GM12878 (cell line): Measurements from ENCODE around the gene HIVEP2. TPM values are rescaled to one million over a fixed set of nuclear protein-coding genes. Genes with fewer than 3 reads are reported as not detected.
A peak's percentile ranks its signal among the peaks of the same experiment; 100 is the strongest.

Experiments used
- ATAC-seq: fragments of 200-7000 bp; cut with Tn5 transposase; 3 replicates; pipeline ENCODE4 v1.9.1; 2020; ENCODE audit warnings: mild to moderate bottlenecking, moderate library complexity
- BruUV-seq: library from RNA; stranded (reverse); fragments of 400-500 nt; replicated peaks from 2 replicates; lab custom pipeline; 2021; lab: Mats Ljungman, UMichigan
- CTCF ChIA-PET: fragments of 300-600 bp; sonication (Branson Sonifier 250); formaldehyde crosslinking; extraction: SDS; loops from one replicate; lab custom pipeline; 2021; ENCODE audit warnings: inconsistent platforms; lab: Yijun Ruan, JAX
- POLR2A ChIA-PET: fragments of 350-600 bp; formaldehyde crosslinking; extraction: SDS; loops from one replicate; lab custom pipeline; 2021; ENCODE audit warnings: inconsistent platforms; lab: Charles Lee
- RAD21 ChIA-PET: fragments of 300-600 bp; sonication (Branson Sonifier 250); formaldehyde crosslinking; loops from one replicate; lab custom pipeline; 2023; ENCODE audit warnings: antibody characterized with exemption; ENCODE audit not compliant: unreplicated experiment; lab: Charles Lee
- SMC1A ChIA-PET: fragments of 300-600 bp; sonication (Branson Sonifier 250); formaldehyde crosslinking; loops from one replicate; lab custom pipeline; 2023; ENCODE audit not compliant: unreplicated experiment, uncharacterized antibody; lab: Charles Lee
- DNase-seq: peaks from one replicate; pipeline ENCODE4 v3.0.0-alpha.2; 2011; ENCODE audit warnings: low read depth, low spot score
- FAIRE-seq: peaks from 3 replicates; lab custom pipeline; 2011; peaks lifted over from hg19 to GRCh38; lab: Jason Lieb, UNC
- H2AFZ ChIP-seq: 2 replicates; pipeline ENCODE4 v1.6.0; 2011; ENCODE audit warnings: low read depth, low read length, control low read depth; ENCODE audit not compliant: control insufficient read depth
- H3K27ac ChIP-seq: 2 replicates; pipeline ENCODE4 v1.5.1; 2011; ENCODE audit warnings: control low read depth; ENCODE audit not compliant: control insufficient read depth, insufficient read depth
- H3K27me3 ChIP-seq, 2 experiments: replicated peaks in 1 of 2; 2 replicates each; pipeline versions ENCODE4 v1.6.0 to v1.6.1; 2011; ENCODE audit warnings: low read length in 1 of 2; ENCODE audit not compliant: control insufficient read depth in 2 of 2, insufficient read depth in 2 of 2
- H3K36me3 ChIP-seq, 2 experiments: 2 replicates each; pipeline ENCODE4 v1.5.1; 2011; ENCODE audit warnings: low read length in 1 of 2; ENCODE audit not compliant: control insufficient read depth in 2 of 2, insufficient read depth in 2 of 2
- H3K4me1 ChIP-seq: 2 replicates; pipeline ENCODE4 v1.6.1; 2011; ENCODE audit warnings: mild to moderate bottlenecking, low read length, moderate library complexity, mixed read lengths; ENCODE audit not compliant: control insufficient read depth, insufficient read depth
- H3K4me2 ChIP-seq: 2 replicates; pipeline ENCODE4 v1.6.0; 2011; ENCODE audit warnings: control low read depth; ENCODE audit not compliant: control insufficient read depth, insufficient read depth
- H3K4me3 ChIP-seq: fragments of 200-600 bp; sonication (generic); 2 replicates; pipeline ENCODE4 v1.5.1; 2016
- H3K79me2 ChIP-seq: 2 replicates; pipeline ENCODE4 v1.6.0; 2011; ENCODE audit warnings: low read length; ENCODE audit not compliant: control insufficient read depth, insufficient read depth
- H3K9ac ChIP-seq: 2 replicates; pipeline ENCODE4 v1.8.0; 2011; ENCODE audit warnings: low read length, control low read depth, mixed read lengths; ENCODE audit not compliant: control insufficient read depth, insufficient read depth
- H3K9me3 ChIP-seq: replicated peaks from 3 replicates; pipeline ENCODE4 v1.5.1; 2011; ENCODE audit warnings: mild to moderate bottlenecking, low read length; ENCODE audit not compliant: control insufficient read depth, insufficient read depth
- H4K20me1 ChIP-seq: 2 replicates; pipeline ENCODE4 v1.6.0; 2011; ENCODE audit not compliant: control insufficient read depth, insufficient read depth
- HDGF ChIP-seq: fragments of 450-650 bp; IDR thresholded peaks from 2 replicates; pipeline ENCODE4 v1.6.1; 2016; ENCODE audit warnings: antibody characterized with exemption
- IKZF1 ChIP-seq: fragments of 450-650 bp; conservative IDR thresholded peaks from 2 replicates; pipeline ENCODE4 v1.6.1; 2017; ENCODE audit warnings: antibody characterized with exemption, mild to moderate bottlenecking
- NKRF ChIP-seq: fragments of 450-650 bp; conservative IDR thresholded peaks from 2 replicates; pipeline ENCODE4 v1.6.1; 2017; ENCODE audit warnings: mild to moderate bottlenecking, moderate library complexity
- PBX3 ChIP-seq: IDR thresholded peaks from 2 replicates; pipeline ENCODE4 v1.6.1; 2011; ENCODE audit warnings: mild to moderate bottlenecking, low read depth, low read length, moderate library complexity; ENCODE audit not compliant: insufficient replicate concordance
- SMAD5 ChIP-seq: IDR thresholded peaks from 2 replicates; pipeline ENCODE4 v1.6.1; 2016; ENCODE audit warnings: antibody characterized with exemption, low read depth
- TCF3 ChIP-seq: IDR thresholded peaks from 2 replicates; pipeline ENCODE4 v1.6.1; 2012; ENCODE audit warnings: low read depth, mild to moderate bottlenecking, low read length, borderline replicate concordance; ENCODE audit not compliant: insufficient read depth
- in situ Hi-C: fragments of 300-500 bp; cut with MboI; formaldehyde crosslinking; loops from 9 replicates; pipeline ENCODE4 v1.14.3; 2018; ENCODE audit warnings: mixed read lengths
- intact Hi-C: fragments of 100-400 bp; cut with micrococcal nuclease; formaldehyde crosslinking; loops from one replicate; pipeline ENCODE4 v1.14.2; 2022; ENCODE audit not compliant: unreplicated experiment
- polyA plus RNA-seq, 11 experiments: library from polyadenylated mRNA; depleted of rRNA in 4 of 11; unstranded in 6 of 11; stranded (reverse) in 5 of 11; fragments of >200 nt; fragmentation: Nextera tagmentation in 4 of 11; fragmentation: Illumina TruSeq in 1 of 11; extraction: Ambion mirVana in 4 of 11; extraction: Trizol in 1 of 11; gene quantifications; 1 replicate in 1 of 11; 2 replicates in 10 of 11; pipeline versions ENCODE4 v1.2.1 to v1.2.3, GENCODE V29; 2011 to 2016; ENCODE audit warnings: inconsistent platforms in 2 of 11, missing spikeins in 2 of 11, low read depth in 1 of 11
- total RNA-seq, 4 experiments: library from RNA; depleted of rRNA in 3 of 4; stranded (reverse); fragments of >200 nt in 3 of 4; fragmentation: Illumina TruSeq in 1 of 4; extraction: Trizol in 1 of 4; gene quantifications; 2 replicates each; pipeline versions ENCODE4 v1.2.1 to v1.2.3, GENCODE V29; 2013 to 2021

Gene HIVEP2
- total and polyA plus RNA-seq, 10 of the 15 experiments (the other 5 are each of a cell fraction or from before 2014, with no cell fraction given): 1.2 to 15.7 (median 10.2) TPM

- TF ChIP-seq IKZF1 (peak; percentile 25), NKRF (no peak), PBX3 (no peak)
- TF ChIP-seq, all 136 proteins: peak for 7
Measured at GRCh38 chr6:142934599-142934998, 10.4 kb downstream of the HIVEP2 start (continued).

- no peak for FAIRE-seq
- CTCF ChIA-PET: interaction anchor here (3.2 kb wide), 1 partner anchor 9 kb away, joined by 15 read pairs; no protein-coding TSS in a partner anchor
- no peaks in the 10 kb centered on the region for H3K36me3 ChIP-seq
- in situ Hi-C loops: no loop called here
- TF ChIP-seq TCF3: no peak
- no peak for TF ChIP-seq HDGF
- no peak for TF ChIP-seq NKRF
- no peak for TF ChIP-seq SMAD5
- TF ChIP-seq, all 136 proteins: peak for 0
- RAD21 ChIA-PET: interaction anchor here (0.7 to 2.1 kb wide), 5 partner anchors 9 to 115 kb away, joined by 3 to 9 read pairs (median 4); no protein-coding TSS in a partner anchor
- no peak overlapping the region for H2AFZ ChIP-seq
- H3K27ac ChIP-seq: peak overlapping the region; percentile 59
- no peaks in the 10 kb centered on the region for H4K20me1 ChIP-seq
- H3K27me3 ChIP-seq: no peaks in the 10 kb centered on the region
- POLR2A ChIA-PET: interaction anchor here (1.3 to 2.3 kb wide), 3 partner anchors 10 to 28 kb away, joined by 4 to 5 read pairs (median 4); no protein-coding TSS in a partner anchor
- H3K79me2 ChIP-seq: peaks cover 98% of the 10 kb centered on the region
- SMC1A ChIA-PET: interaction anchor here (0.8 to 11.3 kb wide), 11 partner anchors 14 to 154 kb away, joined by 3 to 75 read pairs (median 5); no protein-coding TSS in a partner anchor
- H3K9me3 ChIP-seq: peaks cover 3% of the 10 kb centered on the region
- ATAC-seq: peak; percentile 8; the same call in 2 of the 3 replicates
- intact Hi-C loops: loop anchor here (5.0 kb wide), 1 partner anchor 242 kb away; no protein-coding TSS in a partner anchor
- BruUV-seq: no TSS peak
- no peak overlapping the region for H3K4me3 ChIP-seq
- peaks cover 35% of the 10 kb centered on the region for H3K4me1 ChIP-seq
- H3K9ac ChIP-seq: no peak overlapping the region
- no peak for DNase-seq
- peak overlapping the region; percentile 88 for H3K4me2 ChIP-seq
Measured at GRCh38 chr6:142934106-142934505, 10.9 kb downstream of the HIVEP2 start.
